ENCODE measurements around the gene COA4. TPM values are rescaled to one million over a fixed set of nuclear protein-coding genes. Genes with fewer than 3 reads are reported as not detected.

COA4 gene
- total RNA-seq, 1 experiment from 2014 or later: 114 TPM

DNA sequence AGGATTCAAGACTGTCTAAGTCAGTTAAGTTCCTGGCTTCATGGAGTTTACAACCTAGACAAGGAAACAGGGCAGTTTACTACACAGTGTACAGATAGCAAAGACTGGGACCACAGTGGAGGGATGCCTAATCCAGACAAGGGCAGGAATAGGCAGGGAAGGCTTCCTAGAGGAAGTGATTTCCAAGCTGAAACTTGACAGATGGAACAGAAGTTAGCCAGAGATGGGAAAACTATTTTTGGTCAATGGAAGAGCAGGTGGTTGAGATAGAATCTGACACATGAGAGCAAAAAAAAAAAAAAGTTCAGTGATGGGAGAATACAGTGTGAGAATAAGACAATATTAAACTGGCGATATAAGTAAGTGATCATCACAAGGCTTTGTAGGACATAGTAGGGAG is 1.3 kb downstream of the COA4 start (continued):
- TF ChIP-seq, protein P1, sequence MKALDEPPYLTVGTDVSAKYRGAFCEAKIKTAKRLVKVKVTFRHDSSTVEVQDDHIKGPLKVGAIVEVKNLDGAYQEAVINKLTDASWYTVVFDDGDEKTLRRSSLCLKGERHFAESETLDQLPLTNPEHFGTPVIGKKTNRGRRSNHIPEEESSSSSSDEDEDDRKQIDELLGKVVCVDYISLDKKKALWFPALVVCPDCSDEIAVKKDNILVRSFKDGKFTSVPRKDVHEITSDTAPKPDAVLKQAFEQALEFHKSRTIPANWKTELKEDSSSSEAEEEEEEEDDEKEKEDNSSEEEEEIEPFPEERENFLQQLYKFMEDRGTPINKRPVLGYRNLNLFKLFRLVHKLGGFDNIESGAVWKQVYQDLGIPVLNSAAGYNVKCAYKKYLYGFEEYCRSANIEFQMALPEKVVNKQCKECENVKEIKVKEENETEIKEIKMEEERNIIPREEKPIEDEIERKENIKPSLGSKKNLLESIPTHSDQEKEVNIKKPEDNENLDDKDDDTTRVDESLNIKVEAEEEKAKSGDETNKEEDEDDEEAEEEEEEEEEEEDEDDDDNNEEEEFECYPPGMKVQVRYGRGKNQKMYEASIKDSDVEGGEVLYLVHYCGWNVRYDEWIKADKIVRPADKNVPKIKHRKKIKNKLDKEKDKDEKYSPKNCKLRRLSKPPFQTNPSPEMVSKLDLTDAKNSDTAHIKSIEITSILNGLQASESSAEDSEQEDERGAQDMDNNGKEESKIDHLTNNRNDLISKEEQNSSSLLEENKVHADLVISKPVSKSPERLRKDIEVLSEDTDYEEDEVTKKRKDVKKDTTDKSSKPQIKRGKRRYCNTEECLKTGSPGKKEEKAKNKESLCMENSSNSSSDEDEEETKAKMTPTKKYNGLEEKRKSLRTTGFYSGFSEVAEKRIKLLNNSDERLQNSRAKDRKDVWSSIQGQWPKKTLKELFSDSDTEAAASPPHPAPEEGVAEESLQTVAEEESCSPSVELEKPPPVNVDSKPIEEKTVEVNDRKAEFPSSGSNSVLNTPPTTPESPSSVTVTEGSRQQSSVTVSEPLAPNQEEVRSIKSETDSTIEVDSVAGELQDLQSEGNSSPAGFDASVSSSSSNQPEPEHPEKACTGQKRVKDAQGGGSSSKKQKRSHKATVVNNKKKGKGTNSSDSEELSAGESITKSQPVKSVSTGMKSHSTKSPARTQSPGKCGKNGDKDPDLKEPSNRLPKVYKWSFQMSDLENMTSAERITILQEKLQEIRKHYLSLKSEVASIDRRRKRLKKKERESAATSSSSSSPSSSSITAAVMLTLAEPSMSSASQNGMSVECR (CRISPR knock-in tag; IDR thresholded peaks at IDR 0.05; ENCODE audit: borderline replicate concordance): no peak
- TF ChIP-seq SOX15 (CRISPR knock-in tag; IDR thresholded peaks at IDR 0.05) (no peak), JAZF1 (CRISPR knock-in tag; IDR thresholded peaks at IDR 0.05) (no peak)
- TF ChIP-seq, protein P2, sequence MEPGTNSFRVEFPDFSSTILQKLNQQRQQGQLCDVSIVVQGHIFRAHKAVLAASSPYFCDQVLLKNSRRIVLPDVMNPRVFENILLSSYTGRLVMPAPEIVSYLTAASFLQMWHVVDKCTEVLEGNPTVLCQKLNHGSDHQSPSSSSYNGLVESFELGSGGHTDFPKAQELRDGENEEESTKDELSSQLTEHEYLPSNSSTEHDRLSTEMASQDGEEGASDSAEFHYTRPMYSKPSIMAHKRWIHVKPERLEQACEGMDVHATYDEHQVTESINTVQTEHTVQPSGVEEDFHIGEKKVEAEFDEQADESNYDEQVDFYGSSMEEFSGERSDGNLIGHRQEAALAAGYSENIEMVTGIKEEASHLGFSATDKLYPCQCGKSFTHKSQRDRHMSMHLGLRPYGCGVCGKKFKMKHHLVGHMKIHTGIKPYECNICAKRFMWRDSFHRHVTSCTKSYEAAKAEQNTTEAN (CRISPR knock-in tag; IDR thresholded peaks at IDR 0.05): no peak

DNA sequence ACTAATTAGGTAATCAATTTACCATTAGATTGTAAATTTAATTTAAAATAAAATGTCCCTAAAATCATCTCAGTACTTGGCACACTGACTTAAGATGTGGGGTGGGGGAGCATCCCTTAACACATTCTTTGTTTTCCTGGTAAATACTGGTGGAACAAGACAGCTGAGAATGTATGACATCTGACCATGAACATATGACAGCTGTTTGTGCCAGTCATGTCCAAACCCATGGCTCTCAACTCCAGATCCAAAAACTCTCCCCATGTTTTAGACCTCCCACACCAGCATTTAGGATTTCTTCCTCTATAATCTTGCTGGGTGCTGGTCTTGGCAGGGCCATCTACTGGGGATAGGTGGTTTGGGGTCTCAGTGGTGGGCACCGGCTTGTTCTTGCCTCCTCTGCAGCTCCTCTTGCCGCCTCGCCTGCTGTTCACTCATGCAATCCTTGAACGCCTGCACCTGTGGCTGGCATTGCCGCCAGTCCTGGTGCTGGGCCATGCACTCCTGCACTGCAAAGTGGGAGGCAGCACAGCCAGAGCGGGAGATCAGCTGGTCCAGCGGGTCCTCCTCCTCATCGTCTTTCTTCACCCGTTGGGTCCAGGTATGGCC is 3.8 kb downstream of the COA4 start:
- DNase-seq (ENCODE audit: low spot score) (no peak), ATAC-seq (no peak)
- Mint-ChIP-seq H3K4me1 (peaks cover 22% of the 10 kb centered on the region), H3K27me3 (ENCODE audit: low read depth) (no peaks in the 10 kb centered on the region), H3K27ac (no peak overlapping the region), H3K36me3 (peaks cover 26% of the 10 kb centered on the region), H3K4me3 (no peak overlapping the region), H3K9me3 (no peaks in the 10 kb centered on the region)
- ChIA-PET POLR2A (interaction anchor here (0.6 kb wide), 1 partner anchor 21 kb away, joined by 3 read pairs; no protein-coding TSS in a partner anchor), CTCF (interaction anchor here (0.6 kb wide), 1 partner anchor 577 kb away, joined by 4 read pairs; no protein-coding TSS in a partner anchor)
- no peak for TF ChIP-seq HMGA2 (CRISPR knock-in tag; IDR thresholded peaks at IDR 0.05)
- no peak for TF ChIP-seq ZNF138 (CRISPR knock-in tag; conservative IDR thresholded peaks at IDR 0.05)
- no peak for TF ChIP-seq IRF2 (CRISPR knock-in tag; IDR thresholded peaks at IDR 0.05; ENCODE audit: borderline replicate concordance, low read depth)
- TF ChIP-seq ZNF671 (CRISPR knock-in tag; IDR thresholded peaks at IDR 0.05): no peak
- TF ChIP-seq NFE2L1 (CRISPR knock-in tag; IDR thresholded peaks at IDR 0.05): no peak
- no peak for TF ChIP-seq ZNF317 (CRISPR knock-in tag; IDR thresholded peaks at IDR 0.05; ENCODE audit: borderline replicate concordance, low read depth)
- no peak for TF ChIP-seq MXD4 (CRISPR knock-in tag; IDR thresholded peaks at IDR 0.05; ENCODE audit: borderline replicate concordance)
- TF ChIP-seq, protein P3, sequence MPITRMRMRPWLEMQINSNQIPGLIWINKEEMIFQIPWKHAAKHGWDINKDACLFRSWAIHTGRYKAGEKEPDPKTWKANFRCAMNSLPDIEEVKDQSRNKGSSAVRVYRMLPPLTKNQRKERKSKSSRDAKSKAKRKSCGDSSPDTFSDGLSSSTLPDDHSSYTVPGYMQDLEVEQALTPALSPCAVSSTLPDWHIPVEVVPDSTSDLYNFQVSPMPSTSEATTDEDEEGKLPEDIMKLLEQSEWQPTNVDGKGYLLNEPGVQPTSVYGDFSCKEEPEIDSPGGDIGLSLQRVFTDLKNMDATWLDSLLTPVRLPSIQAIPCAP (CRISPR knock-in tag; IDR thresholded peaks at IDR 0.05): no peak
- TF ChIP-seq, protein P4, sequence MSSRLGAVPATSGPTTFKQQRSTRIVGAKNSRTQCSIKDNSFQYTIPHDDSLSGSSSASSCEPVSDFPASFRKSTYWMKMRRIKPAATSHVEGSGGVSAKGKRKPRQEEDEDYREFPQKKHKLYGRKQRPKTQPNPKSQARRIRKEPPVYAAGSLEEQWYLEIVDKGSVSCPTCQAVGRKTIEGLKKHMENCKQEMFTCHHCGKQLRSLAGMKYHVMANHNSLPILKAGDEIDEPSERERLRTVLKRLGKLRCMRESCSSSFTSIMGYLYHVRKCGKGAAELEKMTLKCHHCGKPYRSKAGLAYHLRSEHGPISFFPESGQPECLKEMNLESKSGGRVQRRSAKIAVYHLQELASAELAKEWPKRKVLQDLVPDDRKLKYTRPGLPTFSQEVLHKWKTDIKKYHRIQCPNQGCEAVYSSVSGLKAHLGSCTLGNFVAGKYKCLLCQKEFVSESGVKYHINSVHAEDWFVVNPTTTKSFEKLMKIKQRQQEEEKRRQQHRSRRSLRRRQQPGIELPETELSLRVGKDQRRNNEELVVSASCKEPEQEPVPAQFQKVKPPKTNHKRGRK (CRISPR knock-in tag; IDR thresholded peaks at IDR 0.05; ENCODE audit: borderline replicate concordance): no peak
- no peak for TF ChIP-seq GTF2I (CRISPR knock-in tag; conservative IDR thresholded peaks at IDR 0.05)
- TF ChIP-seq, protein P5, sequence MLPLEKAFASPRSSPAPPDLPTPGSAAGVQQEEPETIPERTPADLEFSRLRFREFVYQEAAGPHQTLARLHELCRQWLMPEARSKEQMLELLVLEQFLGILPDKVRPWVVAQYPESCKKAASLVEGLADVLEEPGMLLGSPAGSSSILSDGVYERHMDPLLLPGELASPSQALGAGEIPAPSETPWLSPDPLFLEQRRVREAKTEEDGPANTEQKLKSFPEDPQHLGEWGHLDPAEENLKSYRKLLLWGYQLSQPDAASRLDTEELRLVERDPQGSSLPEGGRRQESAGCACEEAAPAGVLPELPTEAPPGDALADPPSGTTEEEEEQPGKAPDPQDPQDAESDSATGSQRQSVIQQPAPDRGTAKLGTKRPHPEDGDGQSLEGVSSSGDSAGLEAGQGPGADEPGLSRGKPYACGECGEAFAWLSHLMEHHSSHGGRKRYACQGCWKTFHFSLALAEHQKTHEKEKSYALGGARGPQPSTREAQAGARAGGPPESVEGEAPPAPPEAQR (CRISPR knock-in tag; IDR thresholded peaks at IDR 0.05): no peak
- no peak for TF ChIP-seq TEAD1 (CRISPR knock-in tag; IDR thresholded peaks at IDR 0.05)
- TF ChIP-seq CREB1 (CRISPR knock-in tag; IDR thresholded peaks at IDR 0.05): no peak
- no peak for TF ChIP-seq PRRX2 (CRISPR knock-in tag; IDR thresholded peaks at IDR 0.05)
- TF ChIP-seq ZNF263 (CRISPR knock-in tag; IDR thresholded peaks at IDR 0.05; ENCODE audit: low read depth): no peak
- TF ChIP-seq ELF4 (CRISPR knock-in tag; IDR thresholded peaks at IDR 0.05; ENCODE audit: low read depth): no peak
- no peak for TF ChIP-seq NR3C1 (CRISPR knock-in tag; conservative IDR thresholded peaks at IDR 0.05; ENCODE audit: low read depth)
- TF ChIP-seq SOX15 (CRISPR knock-in tag; IDR thresholded peaks at IDR 0.05): no peak
